Psoas muscle (tissue), 8 donors: Measurements from ENCODE around the gene PHLDA3. TPM values are rescaled to one million over a fixed set of nuclear protein-coding genes. Genes with fewer than 3 reads are reported as not detected.

Experiments used
- ATAC-seq, 4 donors: fragments of 200-7000 bp; cut with Tn5 transposase; one replicate each; pipeline ENCODE4 v1.9.1; 2020; ENCODE audit warnings: moderate library complexity in 3 of 4, mild to moderate bottlenecking in 2 of 4
- DNase-seq, 2 donors: peaks; one replicate each; pipeline ENCODE4 v3.0.0-alpha.2; 2020
- H3K27ac ChIP-seq: fragments of 200-600 bp; one replicate; pipeline ENCODE4 v1.8.0; 2022
- H3K27me3 ChIP-seq, 3 donors: fragments of 200-600 bp in 1 of 3; one replicate each; pipeline versions ENCODE4 v1.6.1 to v1.8.0; 2013 to 2022; ENCODE audit warnings: low read length in 2 of 3, mild to moderate bottlenecking in 2 of 3, moderate library complexity in 1 of 3; ENCODE audit not compliant: insufficient read depth in 3 of 3
- H3K36me3 ChIP-seq, 2 donors: fragments of 200-600 bp in 1 of 2; one replicate each; pipeline versions ENCODE4 v1.6.1 to v1.8.0; 2013 to 2022; ENCODE audit warnings: low read depth in 1 of 2, mild to moderate bottlenecking in 1 of 2, moderate library complexity in 1 of 2; ENCODE audit not compliant: insufficient read depth in 1 of 2
- H3K4me1 ChIP-seq: fragments of 200-600 bp; one replicate; pipeline ENCODE4 v1.8.0; 2022
- H3K4me3 ChIP-seq: fragments of 200-600 bp; one replicate; pipeline ENCODE4 v1.8.0; 2022; ENCODE audit warnings: mild to moderate bottlenecking
- H3K9me3 ChIP-seq: fragments of 200-600 bp; one replicate; pipeline ENCODE4 v1.8.0; 2022
- WGBS, 3 donors: extraction: QIAGEN DNeasy Blood & Tissue Kit; methylation state at CpG; one replicate each; pipeline versions ENCODE4 v1.1.6 to v1.1.7; 2013; 5-methylcytosine and 5-hydroxymethylcytosine counted together
- intact Hi-C, 2 donors: fragments of 100-400 bp; cut with DNase I; formaldehyde crosslinking; loops; one replicate each; pipeline versions ENCODE4 v1.11.0 to v1.14.2; 2022
- polyA plus RNA-seq, 3 donors: library from polyadenylated mRNA; stranded (reverse); fragments of 200-250 nt; gene quantifications; one replicate each; pipeline ENCODE4 v1.2.3, GENCODE V29; 2013
- total RNA-seq, 4 donors: library from RNA; stranded (reverse); fragmentation: NEBNext Ultra II Directional in 2 of 4; extraction: Animal tissue kit (Norgen Biotek cat#: 25700) in 2 of 4; gene quantifications; one replicate each; pipeline versions ENCODE4 v1.2.1 to v1.2.4, GENCODE V29; 2021 to 2023
- TF ChIP-seq, protein P1 (sequence below): fragments of 200-600 bp; IDR thresholded peaks from one replicate; pipeline ENCODE4 v1.8.0; 2022; ENCODE audit warnings: antibody characterized with exemption
- donor health status: healthy with polysubstance abuse.
- donor health status: DM: no; HTN: no; CAD: no; lungs with moderate emphysema.
- donor health status: Bipolar disorder and iron deficiency.
- donor health status: healthy.
- donor health status: DM: yes; HTN: yes; CAD: no.
- donor health status: DM: no; HTN: no; CAD: no.
- donor health status: DM: no; HTN: no; CAD: no.
- donor health status: DM: yes; HTN: yes; CAD: no.

PHLDA3 gene
- total and polyA plus RNA-seq, 7 donors, result 41.8 to 116 (median 62.4) TPM

- Histone ChIP-seq H3K36me3 (peaks cover 0 to 28% of the 10 kb centered on the region in 2 donors), H3K4me1 (peaks cover 26% of the 10 kb centered on the region), H3K27me3 (no peaks in the 10 kb centered on the region), H3K27ac (no peak overlapping the region), H3K9me3 (no peaks in the 10 kb centered on the region), H3K4me3 (no peak overlapping the region)
- TF ChIP-seq, protein P1, sequence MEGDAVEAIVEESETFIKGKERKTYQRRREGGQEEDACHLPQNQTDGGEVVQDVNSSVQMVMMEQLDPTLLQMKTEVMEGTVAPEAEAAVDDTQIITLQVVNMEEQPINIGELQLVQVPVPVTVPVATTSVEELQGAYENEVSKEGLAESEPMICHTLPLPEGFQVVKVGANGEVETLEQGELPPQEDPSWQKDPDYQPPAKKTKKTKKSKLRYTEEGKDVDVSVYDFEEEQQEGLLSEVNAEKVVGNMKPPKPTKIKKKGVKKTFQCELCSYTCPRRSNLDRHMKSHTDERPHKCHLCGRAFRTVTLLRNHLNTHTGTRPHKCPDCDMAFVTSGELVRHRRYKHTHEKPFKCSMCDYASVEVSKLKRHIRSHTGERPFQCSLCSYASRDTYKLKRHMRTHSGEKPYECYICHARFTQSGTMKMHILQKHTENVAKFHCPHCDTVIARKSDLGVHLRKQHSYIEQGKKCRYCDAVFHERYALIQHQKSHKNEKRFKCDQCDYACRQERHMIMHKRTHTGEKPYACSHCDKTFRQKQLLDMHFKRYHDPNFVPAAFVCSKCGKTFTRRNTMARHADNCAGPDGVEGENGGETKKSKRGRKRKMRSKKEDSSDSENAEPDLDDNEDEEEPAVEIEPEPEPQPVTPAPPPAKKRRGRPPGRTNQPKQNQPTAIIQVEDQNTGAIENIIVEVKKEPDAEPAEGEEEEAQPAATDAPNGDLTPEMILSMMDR, result no peak
- intact Hi-C loops, result no loop called here
- 59 to 87% (median 64%) methylated on average over 2 of the region's 2 CpGs for WGBS, 3 donors
- DNase-seq (no peak), ATAC-seq (no peak)
Measured at GRCh38 chr1:201487742-201488141, 18.8 kb upstream of the PHLDA3 start.

- intact Hi-C loops, result no loop called here
- Histone ChIP-seq H3K27me3 (no peaks in the 10 kb centered on the region), H3K27ac (no peak overlapping the region), H3K36me3 (peaks cover 0 to 28% of the 10 kb centered on the region in 2 donors), H3K9me3 (no peaks in the 10 kb centered on the region), H3K4me3 (no peak overlapping the region), H3K4me1 (peaks cover 30% of the 10 kb centered on the region)
- 48 to 55% (median 53%) methylated on average over 3 of the region's 3 CpGs for WGBS, 3 donors
- DNase-seq (no peak), ATAC-seq (no peak)
- TF ChIP-seq, protein P1, result no peak
Measured at GRCh38 chr1:201486187-201486586, 17.2 kb upstream of the PHLDA3 start.

- peaks cover 29% of the 10 kb centered on the region for H3K4me1 ChIP-seq
- no peaks in the 10 kb centered on the region for H3K27me3 ChIP-seq
- no peak overlapping the region for H3K27ac ChIP-seq
- DNase-seq, result no peak
- H3K4me3 ChIP-seq, result no peak overlapping the region
- no peaks in the 10 kb centered on the region for H3K9me3 ChIP-seq
- peaks cover 0 to 28% of the 10 kb centered on the region in 2 donors for H3K36me3 ChIP-seq
- intact Hi-C loops, result no loop called here
- WGBS, 3 donors, result 92 to 96% (median 93%) methylated on average over 4 of the region's 4 CpGs
- ATAC-seq, result no peak
- TF ChIP-seq, protein P1, result no peak
Measured at GRCh38 chr1:201485184-201485774, 16.3 kb upstream of the PHLDA3 start.

DNA sequence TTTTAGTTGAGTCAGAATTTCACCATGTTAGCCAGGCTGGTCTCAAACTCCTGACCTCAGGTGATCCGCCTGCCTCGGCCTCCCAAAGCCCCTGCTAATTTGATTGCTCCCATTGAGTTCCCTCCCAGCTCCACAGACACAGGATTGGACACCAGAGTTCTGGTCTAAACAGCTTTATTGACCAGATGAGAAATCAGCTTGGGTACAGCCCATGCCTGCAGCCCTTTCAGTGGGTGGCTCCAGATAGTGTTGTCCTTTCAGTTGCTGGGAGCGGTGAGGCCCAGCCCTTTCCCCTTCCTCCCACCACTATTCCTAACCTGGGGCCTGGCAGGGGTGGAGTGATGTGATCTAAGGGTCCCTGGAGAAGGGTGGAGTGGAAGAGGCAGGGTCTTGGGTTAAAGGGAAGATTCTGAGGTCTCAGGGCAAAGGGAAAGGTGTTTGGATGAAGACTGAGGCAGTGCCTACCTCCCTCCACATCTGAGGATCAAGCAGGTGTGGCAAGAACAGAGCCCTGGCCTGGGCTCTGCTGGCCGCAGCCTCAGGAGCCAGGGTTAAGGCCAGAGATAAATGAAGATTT lies 14.5 kb upstream of the PHLDA3 start:
- TF ChIP-seq, protein P1, result no peak
- Histone ChIP-seq H3K27ac (no peak overlapping the region), H3K9me3 (no peaks in the 10 kb centered on the region), H3K4me1 (peaks cover 25% of the 10 kb centered on the region), H3K4me3 (no peak overlapping the region), H3K27me3 (no peaks in the 10 kb centered on the region), H3K36me3 (peaks cover 0 to 28% of the 10 kb centered on the region in 2 donors)
- WGBS, 3 donors, result 94 to 96% (median 95%) methylated on average over 4 of the region's 4 CpGs
- DNase-seq, result no peak
- intact Hi-C loops, result loop anchor here in 1 of 2 donors (2.0 to 5.0 kb wide), 2 partner anchors 25 to 36 kb away; no protein-coding TSS in a partner anchor
- no peak for ATAC-seq
